ENCODE data around the gene CDK1.

Gene CDK1

DNA sequence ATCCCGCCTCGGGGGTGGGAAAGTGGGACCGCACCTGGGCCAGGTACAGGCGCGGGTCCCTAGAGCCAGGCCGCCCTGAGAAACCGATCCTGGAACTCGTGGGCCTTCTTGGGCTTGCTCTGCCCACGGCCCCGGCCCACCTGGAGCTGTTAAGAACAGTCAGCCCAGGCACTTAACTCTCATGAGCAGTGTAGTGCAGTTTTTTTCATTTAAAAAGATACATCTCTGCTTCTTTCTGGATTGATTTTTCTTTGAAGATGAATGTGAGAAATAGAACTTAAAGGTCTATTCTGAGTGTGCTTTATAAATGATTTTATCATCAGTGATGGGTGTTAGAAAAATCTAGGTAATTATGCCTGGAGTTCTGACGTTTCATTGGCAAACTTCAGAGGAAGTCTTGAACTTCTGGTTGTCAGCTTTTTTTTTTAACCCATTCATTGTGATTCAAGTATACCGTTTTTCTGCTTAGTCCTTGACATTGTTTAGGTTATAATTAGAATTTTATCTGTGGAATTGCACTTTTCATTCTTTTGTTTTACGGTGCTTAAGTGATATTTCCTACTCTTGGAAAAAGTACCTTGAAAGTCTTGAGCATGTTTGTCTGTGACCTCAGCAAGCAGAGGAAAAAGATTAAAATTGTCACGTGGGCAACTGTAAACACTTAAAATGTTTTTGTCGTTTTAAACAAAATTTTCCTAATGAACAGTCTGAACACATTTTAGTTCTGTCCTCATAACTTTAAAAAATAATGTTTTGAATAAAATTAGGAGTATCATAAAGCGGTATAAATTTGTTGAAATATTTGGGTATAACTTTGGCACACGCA is 906 bp downstream of the CDK1 start:
- no peak for DNase-seq

DNA sequence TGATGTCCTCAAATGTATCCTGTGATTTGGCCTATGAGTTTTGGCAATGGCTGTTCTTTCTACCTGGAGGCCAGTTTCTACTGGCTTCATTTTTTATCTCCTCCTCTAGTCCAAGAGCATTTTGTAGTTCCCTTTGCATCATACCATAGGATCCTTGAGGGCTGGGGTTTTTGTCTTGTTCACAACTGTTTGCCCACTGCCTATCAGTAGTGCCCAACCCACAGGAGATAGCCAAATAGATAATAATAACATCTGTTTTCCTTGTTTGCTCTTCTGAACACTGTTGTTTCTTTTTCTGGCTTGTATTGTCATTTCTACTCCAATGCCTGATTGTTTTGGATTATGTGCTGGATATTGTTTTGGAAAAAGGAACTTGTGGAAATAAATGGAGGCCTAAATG is 3.4 kb downstream of the CDK1 start:
- no peak for DNase-seq

DNA sequence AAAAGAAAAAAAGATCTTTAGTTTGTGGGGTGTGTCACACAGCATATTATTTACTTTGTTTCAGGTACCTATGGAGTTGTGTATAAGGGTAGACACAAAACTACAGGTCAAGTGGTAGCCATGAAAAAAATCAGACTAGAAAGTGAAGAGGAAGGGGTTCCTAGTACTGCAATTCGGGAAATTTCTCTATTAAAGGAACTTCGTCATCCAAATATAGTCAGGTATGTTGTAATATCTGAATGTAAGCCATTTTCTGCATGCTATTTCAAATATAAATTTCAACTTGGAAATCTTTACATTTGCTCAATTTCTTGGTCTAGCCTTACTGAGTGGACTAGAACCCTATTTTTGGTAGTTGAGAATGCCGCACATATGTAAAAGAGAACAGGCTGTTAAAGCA is 6.4 kb downstream of the CDK1 start:
- DNase-seq: no peak

DNA sequence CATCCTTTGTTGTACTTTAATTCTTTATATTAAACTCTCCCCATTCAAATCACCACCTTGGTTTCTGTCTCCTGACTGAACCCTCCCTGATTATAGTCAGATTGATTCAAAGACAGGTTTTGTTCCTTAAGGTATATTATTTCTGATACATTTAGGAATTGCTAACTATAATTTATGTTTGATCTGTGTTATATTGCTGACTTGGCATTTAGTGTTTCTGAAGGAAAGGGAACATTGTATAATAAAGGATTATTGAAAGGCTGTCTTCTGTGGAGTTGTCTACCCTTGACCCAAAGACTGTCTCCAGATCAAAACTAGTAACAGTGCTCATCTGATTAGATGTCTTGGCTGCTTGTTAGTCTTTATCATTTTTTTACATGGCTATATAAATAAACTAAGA is 10.3 kb downstream of the CDK1 start:
- DNase-seq: no peak

DNA sequence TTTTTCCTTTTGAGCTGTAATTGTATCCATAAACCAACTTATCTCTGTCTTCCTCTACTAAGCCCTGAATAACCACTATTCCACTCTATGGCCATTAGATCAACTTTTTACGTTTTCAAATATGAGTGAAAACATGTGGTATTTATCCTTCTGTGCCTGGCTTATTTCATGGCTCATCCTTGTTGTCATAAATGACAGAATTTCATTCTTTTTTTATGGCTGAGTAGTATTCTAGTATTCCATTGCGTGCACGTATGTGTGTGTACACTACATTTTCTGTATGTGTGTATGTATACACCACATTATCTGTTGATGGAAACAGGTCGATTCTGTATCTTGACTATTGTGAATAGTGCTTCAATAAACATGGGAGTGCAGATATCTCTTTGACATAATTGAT is 11.1 kb downstream of the CDK1 start:
- DNase-seq: no peak

DNA sequence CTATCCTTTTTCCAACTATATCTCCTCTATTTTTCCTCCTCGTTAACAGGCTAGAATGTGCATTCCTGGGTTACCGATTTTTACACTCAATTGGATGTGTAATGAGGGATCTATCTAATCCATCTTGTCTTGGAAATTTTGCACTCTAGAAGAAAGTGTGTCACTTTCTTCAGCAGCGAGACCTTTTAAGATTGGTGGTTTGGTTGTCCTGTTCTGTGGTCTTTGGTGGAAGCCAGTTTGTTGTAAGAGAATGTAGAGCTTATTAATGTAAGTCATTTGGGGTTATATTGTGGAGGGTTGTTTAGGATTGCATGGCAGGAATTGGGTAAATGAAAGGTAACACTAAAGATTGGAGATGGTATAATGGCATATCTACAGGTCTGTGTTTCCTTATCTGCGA is 16.7 kb downstream of the CDK1 start:
- DNase-seq: no peak

DNA sequence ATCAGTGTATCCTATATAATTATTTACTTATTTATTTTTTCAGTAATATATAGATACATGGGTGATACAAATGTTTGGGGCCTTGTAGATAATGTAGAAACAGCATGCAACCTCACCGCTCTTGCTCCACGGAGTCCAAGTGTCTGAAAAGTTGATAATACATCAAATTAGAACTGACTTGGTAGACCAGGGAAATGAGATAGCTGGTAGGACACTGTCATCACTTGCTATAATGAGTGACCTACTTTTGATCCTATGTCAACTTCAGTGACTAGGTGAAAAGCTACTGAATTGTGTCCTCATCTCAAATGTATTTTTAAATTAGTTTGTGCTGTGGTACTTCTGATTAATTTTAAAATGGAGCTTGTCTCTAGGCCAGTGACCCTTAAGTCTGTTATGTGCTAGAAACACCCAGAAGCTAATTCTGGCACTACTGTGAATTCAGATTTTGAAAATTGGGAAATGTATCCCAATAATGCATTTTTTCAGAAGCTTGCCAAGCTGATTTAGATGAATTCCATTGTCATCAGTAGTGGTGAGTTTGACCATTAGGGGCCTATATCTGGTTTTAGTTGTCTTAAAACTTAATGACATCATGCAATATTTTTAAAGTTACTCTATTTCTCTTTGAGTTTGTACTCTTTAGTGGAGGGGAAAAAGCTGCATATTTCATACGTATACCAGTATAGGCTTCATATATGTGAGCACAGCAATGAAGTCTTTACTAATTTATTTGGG is 17.4 kb downstream of the CDK1 start:
- DNase-seq: no peak

DNA sequence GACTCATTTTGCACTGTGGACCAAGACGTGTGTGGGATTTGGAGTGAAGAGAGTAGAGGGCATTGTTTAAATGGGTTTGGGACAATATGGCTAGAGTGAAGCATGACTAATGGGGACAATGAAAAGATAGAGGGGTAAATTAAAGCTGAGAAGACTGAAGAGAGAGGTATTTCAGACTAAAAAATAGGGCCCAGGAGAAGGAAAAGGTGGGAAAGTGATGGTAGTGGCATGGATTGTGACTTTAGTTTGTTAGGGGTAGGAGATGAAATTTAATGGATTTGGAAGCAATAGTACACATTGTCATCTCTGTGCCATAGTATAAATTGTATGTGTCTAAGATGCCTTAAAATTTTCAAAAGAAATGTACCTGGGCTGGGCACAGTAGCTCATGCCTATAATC is 18.2 kb downstream of the CDK1 start:
- no peak for DNase-seq

DNA sequence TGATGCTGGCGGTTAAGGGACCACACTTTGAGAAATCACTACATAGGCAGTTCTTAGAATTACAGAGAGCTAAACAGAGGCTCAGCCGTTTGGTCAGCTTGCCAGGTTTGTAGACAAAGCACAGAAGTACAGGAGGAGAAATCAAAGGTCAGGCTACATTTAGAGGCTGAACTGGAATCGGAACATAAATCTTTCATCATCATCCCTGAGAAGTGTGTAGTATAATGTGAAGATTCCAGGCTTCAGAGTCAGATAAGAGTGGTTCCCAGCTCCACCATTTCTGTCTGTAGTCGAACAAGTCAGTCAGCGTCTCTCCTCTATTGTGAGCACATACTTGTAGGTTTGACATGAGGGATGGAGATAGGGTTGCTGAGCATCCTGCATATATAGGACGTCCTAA is 18.9 kb downstream of the CDK1 start:
- no peak for DNase-seq

DNA sequence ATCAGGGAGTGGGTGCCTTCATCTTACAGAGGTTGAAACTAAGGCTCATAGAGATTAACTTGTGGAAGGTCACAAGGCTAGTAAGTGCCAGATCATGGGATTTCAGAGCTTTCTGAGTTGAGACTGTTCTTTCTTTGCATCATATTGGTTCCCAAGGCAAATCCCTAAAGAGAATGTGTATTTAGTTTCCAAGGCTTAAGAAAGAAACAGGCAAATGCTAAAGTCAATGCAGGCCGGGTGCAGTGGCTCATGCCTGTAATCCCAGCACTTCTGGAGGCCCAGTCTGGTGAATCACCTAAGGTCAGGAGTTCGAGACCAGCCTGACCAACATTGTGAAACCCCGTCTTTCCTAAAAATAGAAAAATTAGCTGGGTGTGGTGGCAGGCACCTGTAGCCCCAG is 19.8 kb downstream of the CDK1 start:
- DNase-seq: no peak

DNA sequence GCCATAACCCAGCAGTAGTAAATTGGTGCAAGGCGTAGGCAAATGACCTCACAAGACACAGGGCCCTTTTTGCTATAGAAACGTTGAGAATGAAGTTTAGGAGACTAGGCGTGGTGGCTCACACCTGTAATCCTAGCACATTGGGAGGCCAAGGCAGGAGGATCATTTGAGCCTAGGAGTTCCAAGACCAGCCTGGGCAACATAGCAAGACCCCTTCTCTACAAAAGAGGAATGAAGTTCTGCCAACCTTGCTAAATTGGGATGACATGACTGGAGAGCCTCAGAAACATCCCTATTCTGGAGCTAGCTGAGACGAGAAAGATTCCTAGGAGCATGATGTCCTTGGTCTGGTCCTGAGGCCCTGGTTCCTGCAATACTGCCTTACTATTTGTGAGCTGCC is 20.6 kb downstream of the CDK1 start:
- no peak for DNase-seq

DNA sequence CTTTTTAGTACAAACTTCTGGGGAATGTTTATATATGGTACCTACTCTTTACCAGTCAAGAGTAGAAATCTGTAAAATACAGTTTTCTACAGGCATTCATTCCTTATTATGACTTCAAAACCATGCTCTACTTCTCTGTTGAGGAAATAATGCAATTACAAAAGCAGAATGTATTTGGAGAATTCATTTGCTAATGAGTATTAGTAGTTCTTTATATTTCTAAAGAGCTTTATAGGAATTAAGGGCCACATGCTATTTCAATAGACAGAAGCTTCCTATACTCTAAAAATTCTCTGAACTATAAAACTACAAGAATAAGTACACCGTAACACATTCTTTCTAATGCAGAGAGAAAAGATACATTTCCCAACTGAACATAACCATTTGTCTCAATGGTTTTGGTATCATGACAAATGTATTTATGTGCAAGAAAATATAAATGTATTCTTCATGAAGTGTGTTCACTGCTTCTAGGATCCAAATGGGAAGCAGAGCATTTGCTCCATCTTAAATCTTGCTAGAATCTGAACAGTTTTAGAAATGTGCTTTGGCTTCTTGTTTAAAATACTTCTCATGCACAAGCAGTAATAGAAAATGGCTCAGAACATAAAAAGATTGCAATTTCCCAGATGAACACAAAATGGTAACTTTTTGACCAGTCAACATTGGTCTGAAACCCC is 21.8 kb downstream of the CDK1 start:
- no peak for DNase-seq

DNA sequence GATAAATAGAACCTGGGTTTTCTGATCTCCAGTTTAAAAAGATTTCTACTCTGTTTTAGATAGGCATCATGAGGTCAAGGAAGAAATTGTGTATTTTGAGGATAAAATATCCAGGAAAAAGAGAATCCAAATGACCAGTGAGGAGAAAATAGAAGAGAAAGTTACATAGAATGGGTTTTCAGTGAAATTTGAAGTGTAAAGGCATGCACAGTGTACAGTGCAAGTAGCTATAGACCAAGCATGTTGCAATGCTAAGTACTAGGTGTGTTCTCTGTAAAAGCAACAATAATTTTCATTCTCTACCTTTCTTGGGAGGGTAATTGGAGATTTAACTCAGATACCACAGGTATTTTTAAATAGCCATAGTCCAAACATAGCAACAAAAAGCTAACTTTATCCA is 22.6 kb downstream of the CDK1 start:
- DNase-seq: no peak

DNA sequence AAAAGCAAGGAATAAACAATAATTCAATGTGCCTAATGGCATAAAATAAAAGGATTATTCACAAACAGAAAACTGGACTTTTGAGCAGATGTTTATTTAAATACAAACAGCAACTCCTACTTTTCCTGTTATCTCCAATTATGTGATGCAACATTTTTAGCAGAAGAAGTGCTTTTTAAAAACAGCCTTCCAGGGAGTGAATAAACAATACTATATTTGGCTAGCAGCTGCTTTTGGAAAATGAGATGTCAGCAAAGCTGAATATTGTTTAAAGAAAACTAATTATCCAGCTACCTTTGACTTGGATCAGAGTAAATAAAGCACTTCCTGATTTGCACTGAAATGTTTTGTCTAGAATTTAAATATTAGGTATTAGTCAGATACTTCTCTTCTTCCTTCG is 23.2 kb downstream of the CDK1 start:
- DNase-seq: peak; percentile 64

DNA sequence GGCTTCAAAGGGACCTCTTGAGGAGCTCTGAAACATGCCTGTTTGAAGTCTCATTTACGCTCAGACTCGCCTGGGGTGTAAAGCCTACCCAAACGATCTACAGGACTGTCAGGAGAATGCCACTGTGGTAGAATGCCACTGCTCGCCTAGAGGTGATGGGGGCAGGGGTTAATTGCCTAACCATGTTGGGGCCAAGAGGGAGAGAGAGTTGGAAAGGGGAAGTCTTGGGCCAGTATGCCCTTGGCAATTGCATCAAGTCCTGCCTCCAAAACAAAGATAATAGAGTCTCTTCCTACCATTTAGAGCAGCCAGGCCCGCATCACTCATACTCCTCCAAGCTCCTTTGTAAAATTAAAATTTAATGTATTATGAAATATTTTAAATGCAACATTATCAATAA is 25.2 kb downstream of the CDK1 start:
- DNase-seq: no peak

DNA sequence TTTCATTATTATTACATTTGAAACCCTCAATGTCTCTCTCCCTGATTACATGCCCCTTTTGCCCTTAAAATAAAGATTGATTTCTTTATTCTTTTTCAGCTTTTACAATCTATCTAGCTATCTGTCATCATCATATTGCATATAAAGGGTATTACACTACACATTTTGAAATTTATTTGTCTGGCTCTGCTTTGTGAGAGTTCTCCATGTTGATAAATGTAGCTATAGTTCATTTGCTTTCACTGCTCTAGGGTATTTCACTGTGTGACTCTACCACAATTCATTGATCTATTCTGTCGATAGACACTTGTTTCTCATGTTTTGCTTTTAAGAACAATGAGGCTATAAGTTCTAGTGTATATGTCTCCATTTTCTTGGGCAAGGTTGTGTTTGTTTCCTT is 25.6 kb downstream of the CDK1 start:
- DNase-seq: no peak

DNA sequence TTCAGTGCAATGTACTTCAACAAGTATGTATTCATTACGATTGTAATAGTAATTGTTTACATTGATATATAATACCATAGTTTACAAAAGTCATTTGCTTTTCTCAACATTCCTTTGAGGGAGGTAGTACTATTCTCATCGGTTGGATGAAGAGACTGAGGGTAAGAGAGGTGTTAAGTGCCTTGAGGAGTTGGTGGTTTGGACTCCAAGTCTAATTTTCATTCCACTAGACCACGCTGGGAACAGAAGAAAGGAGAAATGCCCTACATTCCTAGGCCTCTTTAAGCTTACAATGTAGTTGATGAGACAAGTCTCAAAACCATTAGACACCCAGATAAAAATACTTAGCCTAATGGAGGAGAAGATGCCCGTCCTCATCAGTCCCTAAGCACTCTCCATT is 28.6 kb downstream of the CDK1 start:
- no peak for DNase-seq

DNA sequence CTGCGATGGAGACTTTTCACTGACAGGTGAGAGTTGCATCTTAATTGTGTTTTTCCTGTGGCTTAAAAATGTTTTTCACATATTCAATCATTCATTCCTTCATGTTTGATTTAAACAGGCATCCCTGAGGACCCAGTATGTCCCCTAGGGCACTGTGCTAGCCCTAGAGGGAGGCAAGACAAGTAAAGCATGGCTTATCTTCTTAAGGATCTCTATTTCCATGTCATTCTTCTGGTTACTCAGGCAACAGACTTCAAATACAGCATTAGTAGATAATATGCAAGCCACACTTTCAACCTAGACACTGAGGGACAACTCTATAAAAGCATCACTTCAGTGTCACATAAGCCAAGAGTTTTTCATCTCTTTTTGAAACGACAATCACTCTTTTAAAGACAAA is 29.2 kb downstream of the CDK1 start:
- DNase-seq: no peak

DNA sequence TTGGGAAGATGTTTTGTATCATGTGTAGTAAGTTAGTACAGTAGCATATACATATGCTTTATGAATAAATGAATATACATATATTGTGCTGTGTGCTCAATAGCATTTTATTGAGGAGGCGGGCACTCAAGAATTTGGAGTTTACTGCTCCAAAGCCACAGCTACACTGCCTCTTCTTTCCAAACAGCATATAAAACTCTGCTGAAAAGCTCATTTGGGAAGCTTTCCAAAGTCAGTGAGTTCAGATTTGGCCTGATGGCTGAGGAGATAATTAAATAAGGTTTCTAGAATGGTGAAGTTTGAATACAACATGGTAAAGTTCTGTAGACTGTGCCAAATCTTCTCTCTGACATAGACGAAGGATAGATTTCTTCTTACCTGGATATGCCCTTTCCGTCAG is 29.8 kb downstream of the CDK1 start:
- no peak for DNase-seq

DNA sequence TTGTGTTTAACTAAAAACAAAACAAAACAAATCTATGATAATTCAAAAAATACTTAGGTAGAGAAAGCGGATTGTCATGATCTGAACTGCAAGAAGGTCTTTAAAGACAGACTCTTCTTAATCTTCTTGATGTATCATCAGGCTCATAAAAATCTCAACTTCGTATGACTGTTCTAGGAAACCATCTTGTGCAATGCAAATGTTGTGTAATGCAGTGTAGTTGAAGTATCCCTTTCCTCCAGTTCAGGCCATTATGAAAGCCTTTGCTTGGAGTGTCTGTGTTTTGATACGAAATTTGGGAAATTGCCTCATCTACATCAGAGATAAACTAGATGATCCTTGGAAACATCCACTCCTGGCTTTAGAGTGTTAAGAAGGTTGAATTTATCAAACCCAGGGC is 30.9 kb downstream of the CDK1 start:
- DNase-seq: no peak

DNA sequence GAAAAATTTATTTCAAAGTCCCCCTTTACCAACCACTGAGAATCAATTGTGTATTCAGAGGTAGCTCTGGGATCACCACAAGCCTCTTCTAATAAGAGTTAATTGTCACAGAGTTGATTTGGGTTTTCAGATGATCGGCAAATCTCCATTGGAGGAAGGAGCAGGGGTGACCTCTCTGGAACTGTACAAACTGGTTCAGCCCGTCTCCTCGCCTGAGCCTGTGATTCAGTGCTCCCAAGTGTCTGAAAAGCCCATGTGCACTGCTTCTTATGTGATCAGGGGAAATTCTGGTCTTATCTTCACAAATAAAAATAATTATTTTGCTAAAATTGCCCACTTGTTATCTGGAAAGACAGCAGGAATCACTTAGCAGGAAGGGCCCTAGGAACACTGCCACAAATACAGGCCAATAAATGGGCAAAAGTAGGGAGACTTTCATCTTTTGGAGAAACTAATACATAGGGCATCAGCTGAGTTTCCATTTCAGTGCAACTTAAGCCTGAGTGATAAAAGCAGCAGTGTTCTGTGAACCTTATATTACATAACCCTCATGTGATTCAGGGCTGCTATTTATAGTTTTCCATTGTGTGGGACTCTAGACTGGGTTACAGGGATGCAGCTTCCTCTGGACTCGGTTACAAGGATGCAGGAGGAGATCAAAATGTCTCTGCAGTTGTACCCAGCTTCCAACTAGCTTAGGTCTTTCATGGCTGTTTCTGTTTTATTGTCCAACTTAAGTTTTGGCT is 32.3 kb downstream of the CDK1 start:
- peak; percentile 49 for DNase-seq

DNA sequence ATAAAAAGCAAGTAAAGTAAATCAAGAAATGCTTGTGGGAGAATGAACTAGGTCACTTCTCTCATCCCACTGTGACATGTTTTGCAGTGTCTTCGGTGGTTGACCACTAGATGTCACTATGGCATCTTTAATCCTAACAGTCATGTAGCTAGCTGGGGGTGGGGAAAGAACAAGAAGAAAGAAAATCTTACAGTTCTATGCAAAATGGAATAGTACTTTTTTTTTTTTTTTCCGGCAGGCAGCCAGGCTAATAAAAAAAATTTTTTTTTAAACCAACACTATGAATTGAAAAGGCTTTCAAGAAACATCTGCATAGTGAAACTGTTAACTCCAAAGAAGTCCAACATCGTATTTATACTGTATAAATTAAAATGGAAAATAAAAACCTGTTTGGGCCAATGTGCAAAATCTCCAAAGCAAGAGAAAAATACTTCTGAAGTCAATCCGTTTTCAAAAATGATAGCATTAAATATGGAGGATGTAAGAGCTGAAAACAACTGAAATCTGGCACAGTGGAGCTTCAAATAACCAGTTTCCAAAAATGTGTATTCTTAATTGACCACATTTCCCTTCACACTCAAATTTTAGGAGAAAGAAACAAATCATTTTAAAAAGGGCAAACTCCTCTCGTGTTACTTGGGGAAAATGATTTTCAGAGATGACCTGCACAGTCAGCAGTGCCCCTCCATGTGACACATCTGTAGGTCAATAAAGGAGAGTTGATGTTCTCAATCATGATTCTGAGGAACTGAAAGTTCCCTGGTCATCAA is 38.5 kb downstream of the CDK1 start:
- DNase-seq: peak; percentile 28

DNA sequence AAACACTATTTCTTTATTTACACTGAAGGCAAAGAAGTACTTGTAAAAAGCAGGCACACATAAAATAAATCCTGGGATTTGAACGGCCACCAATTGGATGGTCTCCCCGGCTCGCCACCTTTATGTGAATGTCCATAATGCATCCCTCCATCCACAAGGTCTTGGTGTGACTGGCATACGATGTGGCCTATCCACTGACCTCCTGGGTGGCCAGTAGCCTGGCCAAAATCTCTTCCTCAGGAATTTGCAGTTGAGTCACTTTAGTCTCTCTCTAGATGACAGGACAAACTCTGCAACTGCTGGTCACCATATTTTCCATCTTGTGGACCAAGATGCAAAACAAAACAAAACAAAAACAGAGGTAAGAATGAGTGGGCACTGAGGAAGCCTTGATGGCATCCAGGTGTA is 39.1 kb downstream of the CDK1 start:
- DNase-seq: no peak

Measured in DMS153 (cell line).